Measurements from ENCODE around the gene ADAM22.

GRCh38 chr7:88219781-88220747 is 286.0 kb downstream of the ADAM22 start, which contains the start of gene SRI:
- TF ChIP-seq REST (IDR thresholded peaks at IDR 0.05; ENCODE audit: borderline replicate concordance) (peak; percentile 34), POLR2AphosphoS5 (IDR thresholded peaks at IDR 0.05) (peak; percentile 74)
